OCI-LY7 (cell line): ENCODE measurements around the gene SLC29A3.

ENCODE experiments used
- CTCF ChIP-seq: fragments of 200-600 bp; sonication (generic); conservative IDR thresholded peaks from 2 replicates; pipeline ENCODE4 v1.5.1; 2014; ENCODE audit warnings: mild to moderate bottlenecking, antibody characterized with exemption, low read length, moderate library complexity, mixed read lengths
- EZH2phosphoT487 ChIP-seq: fragments of 200-600 bp; sonication (generic); IDR thresholded peaks from 2 replicates; pipeline ENCODE4 v1.6.1; 2018; ENCODE audit warnings: low read depth, borderline replicate concordance, mild to moderate bottlenecking, mixed run types, antibody characterized with exemption, low read length, moderate library complexity, mixed read lengths

GRCh38 chr10:71335173-71335708 lies 16.2 kb downstream of the SLC29A3 start:
- TF ChIP-seq CTCF: no peak
- TF ChIP-seq EZH2phosphoT487: no peak
